Vagina (tissue), 2 donors: ENCODE data around the gene GFAP. TPM values are rescaled to one million over a fixed set of nuclear protein-coding genes. Genes with fewer than 3 reads are reported as not detected.

Experiments used
- DNase-seq, 2 donors: peaks; one replicate each; pipeline ENCODE4 v3.0.0-alpha.2; 2017; ENCODE audit errors: extremely low spot score in 2 of 2
- H3K27ac ChIP-seq: fragments of 200-600 bp; sonication (generic); one replicate; pipeline ENCODE4 v1.5.1; 2019
- H3K27me3 ChIP-seq: fragments of 200-600 bp; sonication (generic); one replicate; pipeline ENCODE4 v1.5.1; 2019
- H3K36me3 ChIP-seq, 2 donors: fragments of 200-600 bp; sonication (generic); one replicate each; pipeline ENCODE4 v1.5.1; 2017 to 2019
- H3K4me1 ChIP-seq: fragments of 200-600 bp; sonication (generic); one replicate; pipeline ENCODE4 v1.5.1; 2019
- H3K4me3 ChIP-seq, 2 donors: fragments of 200-600 bp; sonication (generic); 1 replicate in 1 of 2; 2 replicates in 1 of 2; pipeline ENCODE4 v1.5.1; 2016 to 2019
- H3K9me3 ChIP-seq: fragments of 200-600 bp; sonication (generic); one replicate; pipeline ENCODE4 v1.5.1; 2019
- CTCF ChIP-seq, 3 experiments: fragments of 450-650 bp in 2 of 3; fragments of 200-600 bp in 1 of 3; sonication (generic) in 1 of 3; IDR thresholded peaks; one replicate each; pipeline ENCODE4 v1.5.1; 2017 to 2019; ENCODE audit warnings: antibody characterized with exemption in 3 of 3, mild to moderate bottlenecking in 2 of 3, moderate library complexity in 2 of 3
- POLR2A ChIP-seq, 2 donors: fragments of 450-650 bp; IDR thresholded peaks; one replicate each; pipeline ENCODE4 v1.6.1; 2017; ENCODE audit warnings: antibody characterized with exemption in 2 of 2, mild to moderate bottlenecking in 2 of 2, moderate library complexity in 2 of 2
- POLR2AphosphoS5 ChIP-seq, 2 donors: sonication (generic); formaldehyde crosslinking; IDR thresholded peaks; one replicate each; pipeline ENCODE4 v1.9.0; 2017; ENCODE audit warnings: antibody characterized with exemption in 2 of 2, mild to moderate bottlenecking in 2 of 2, low read depth in 1 of 2; ENCODE audit not compliant: insufficient read depth in 1 of 2
- intact Hi-C: fragments of 100-400 bp; cut with DNase I; formaldehyde crosslinking; loops from one replicate; pipeline ENCODE4 v1.15.1; 2023
- total RNA-seq: library from RNA; depleted of rRNA; stranded (reverse); fragments of >200 nt; gene quantifications from one replicate; pipeline ENCODE4 v1.2.3, GENCODE V29; 2016

GFAP gene
- total RNA-seq, 1 donor from 2014 or later, result not detected

- intact Hi-C loops, result no loop called here
- DNase-seq, result no peak
- H3K4me3 ChIP-seq, result no peak overlapping the region
- no peaks in the 10 kb centered on the region for H3K4me1 ChIP-seq
- H3K36me3 ChIP-seq, result no peaks in the 10 kb centered on the region
- H3K27me3 ChIP-seq, result no peaks in the 10 kb centered on the region
- no peak overlapping the region for H3K27ac ChIP-seq
- H3K9me3 ChIP-seq, result no peaks in the 10 kb centered on the region
- TF ChIP-seq POLR2AphosphoS5 (IDR thresholded peaks at IDR 0.05; ENCODE audit: insufficient read depth in 1 of 2, low read depth in 1 of 2), result no peak
- TF ChIP-seq CTCF (IDR thresholded peaks at IDR 0.05), result no peak
- TF ChIP-seq POLR2A (IDR thresholded peaks at IDR 0.05), result no peak
Observed at GRCh38 chr17:44940317-44940716, 25.0 kb upstream of the GFAP start.

GRCh38 chr17:44935116-44935515 is 19.8 kb upstream of the GFAP start:
- intact Hi-C loops, result no loop called here

GRCh38 chr17:44934745-44935105 is 19.4 kb upstream of the GFAP start:
- no peak overlapping the region for H3K27ac ChIP-seq
- H3K27me3 ChIP-seq, result no peaks in the 10 kb centered on the region
- H3K9me3 ChIP-seq, result no peaks in the 10 kb centered on the region
- no peaks in the 10 kb centered on the region for H3K36me3 ChIP-seq
- intact Hi-C loops, result no loop called here
- TF ChIP-seq POLR2A (IDR thresholded peaks at IDR 0.05), result no peak
- TF ChIP-seq POLR2AphosphoS5 (IDR thresholded peaks at IDR 0.05; ENCODE audit: insufficient read depth in 1 of 2, low read depth in 1 of 2), result no peak
- no peak for TF ChIP-seq CTCF (IDR thresholded peaks at IDR 0.05)
- DNase-seq, result no peak
- no peaks in the 10 kb centered on the region for H3K4me1 ChIP-seq
- H3K4me3 ChIP-seq, result no peak overlapping the region

More at GRCh38 chr17:44935116-44935515, 19.8 kb upstream of the GFAP start:
- H3K9me3 ChIP-seq, result no peaks in the 10 kb centered on the region
- no peaks in the 10 kb centered on the region for H3K27me3 ChIP-seq
- TF ChIP-seq POLR2AphosphoS5 (IDR thresholded peaks at IDR 0.05; ENCODE audit: insufficient read depth in 1 of 2, low read depth in 1 of 2) (no peak), POLR2A (IDR thresholded peaks at IDR 0.05) (no peak), CTCF (IDR thresholded peaks at IDR 0.05) (no peak)
- DNase-seq, result no peak
- no peak overlapping the region for H3K27ac ChIP-seq
- H3K4me3 ChIP-seq, result no peak overlapping the region
- H3K36me3 ChIP-seq, result no peaks in the 10 kb centered on the region
- H3K4me1 ChIP-seq, result no peaks in the 10 kb centered on the region

- Histone ChIP-seq H3K4me3 (no peak overlapping the region), H3K27ac (no peak overlapping the region), H3K36me3 (no peaks in the 10 kb centered on the region), H3K4me1 (no peaks in the 10 kb centered on the region), H3K9me3 (no peaks in the 10 kb centered on the region), H3K27me3 (no peaks in the 10 kb centered on the region)
- DNase-seq, result no peak
- TF ChIP-seq CTCF (IDR thresholded peaks at IDR 0.05), result no peak
- no peak for TF ChIP-seq POLR2AphosphoS5 (IDR thresholded peaks at IDR 0.05; ENCODE audit: insufficient read depth in 1 of 2, low read depth in 1 of 2)
- no peak for TF ChIP-seq POLR2A (IDR thresholded peaks at IDR 0.05)
- intact Hi-C loops, result no loop called here
Observed at GRCh38 chr17:44933824-44934744, 18.8 kb upstream of the GFAP start.

GRCh38 chr17:44932787-44933097 is 17.4 kb upstream of the GFAP start:
- no peaks in the 10 kb centered on the region for H3K27me3 ChIP-seq
- no peak overlapping the region for H3K27ac ChIP-seq
- intact Hi-C loops, result no loop called here
- no peak for DNase-seq
- no peaks in the 10 kb centered on the region for H3K36me3 ChIP-seq
- H3K4me1 ChIP-seq, result no peaks in the 10 kb centered on the region
- TF ChIP-seq POLR2A (IDR thresholded peaks at IDR 0.05) (no peak), CTCF (IDR thresholded peaks at IDR 0.05) (no peak)
- H3K4me3 ChIP-seq, result no peak overlapping the region
- no peaks in the 10 kb centered on the region for H3K9me3 ChIP-seq
